Mucosa of stomach (tissue), 1 donor: ENCODE data around the gene GIT2.
"Not testable (repeated sequence)": the region's sequence is repeated elsewhere in the genome, so short reads cannot be mapped to it uniquely, and the experiment has no call there.

Source experiments
- H3K27me3 ChIP-seq: one replicate; pipeline ENCODE4 v1.7.0; 2013; ENCODE audit warnings: mild to moderate bottlenecking, low read length; ENCODE audit not compliant: control insufficient read depth, insufficient read depth
- H3K36me3 ChIP-seq: one replicate; pipeline ENCODE4 v1.7.0; 2013; ENCODE audit warnings: low read length; ENCODE audit not compliant: control insufficient read depth, insufficient read depth
- H3K4me1 ChIP-seq: one replicate; pipeline ENCODE4 v1.7.0; 2013; ENCODE audit warnings: mild to moderate bottlenecking, low read length; ENCODE audit not compliant: control insufficient read depth, insufficient read depth
- H3K4me3 ChIP-seq: one replicate; pipeline ENCODE4 v1.7.0; 2013; ENCODE audit warnings: low read length
- H3K9ac ChIP-seq: one replicate; pipeline ENCODE4 v1.7.0; 2013; ENCODE audit warnings: mild to moderate bottlenecking, low read length, moderate library complexity
- H3K9me3 ChIP-seq: one replicate; pipeline ENCODE4 v1.7.0; 2013; ENCODE audit warnings: mild to moderate bottlenecking, low read length, moderate library complexity; ENCODE audit not compliant: control insufficient read depth
- donor health status: Pancreatic carcinoma.

The GIT2 gene

DNA sequence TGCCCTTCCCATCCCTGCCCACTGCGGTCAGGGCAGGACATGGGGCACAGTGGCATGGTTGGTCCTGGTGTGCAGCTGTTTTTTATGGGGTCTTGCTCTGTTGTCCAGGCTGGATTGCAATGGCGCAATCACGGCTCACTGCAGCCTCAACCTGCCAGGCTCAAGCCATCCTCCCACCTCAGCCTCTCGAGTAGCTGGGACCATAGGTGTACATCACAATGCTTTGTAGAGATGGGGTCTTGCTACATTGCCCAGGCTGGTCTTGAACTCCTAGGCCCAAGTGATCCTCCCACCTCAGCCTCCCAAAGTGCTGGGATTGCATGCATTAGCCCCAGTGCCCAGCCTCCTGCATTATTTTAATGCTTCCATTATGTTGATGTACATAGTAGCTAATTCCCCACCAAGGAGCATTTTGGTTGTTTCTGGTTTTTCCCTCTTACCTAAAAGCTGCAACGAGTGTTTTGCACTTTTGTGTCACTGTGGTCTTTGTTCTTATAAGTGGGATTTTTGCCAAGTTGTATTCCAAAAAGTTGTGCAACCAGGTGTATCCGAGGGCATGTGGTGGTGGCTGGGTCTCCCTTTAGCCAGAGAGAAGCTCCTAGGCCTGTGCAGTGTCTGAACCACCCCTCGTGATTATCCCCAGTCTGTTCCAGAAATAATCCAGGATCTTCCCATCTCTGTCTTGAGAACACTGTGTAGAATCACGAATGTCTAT is 85.8 kb downstream of the GIT2 start:
- H3K27me3 ChIP-seq, result no peaks in the 10 kb centered on the region
- H3K9me3 ChIP-seq, result no peaks in the 10 kb centered on the region
- H3K4me1 ChIP-seq, result no peaks in the 10 kb centered on the region
- peaks cover 24% of the 10 kb centered on the region for H3K36me3 ChIP-seq
- H3K4me3 ChIP-seq, result no peak overlapping the region
- no peak overlapping the region for H3K9ac ChIP-seq

DNA sequence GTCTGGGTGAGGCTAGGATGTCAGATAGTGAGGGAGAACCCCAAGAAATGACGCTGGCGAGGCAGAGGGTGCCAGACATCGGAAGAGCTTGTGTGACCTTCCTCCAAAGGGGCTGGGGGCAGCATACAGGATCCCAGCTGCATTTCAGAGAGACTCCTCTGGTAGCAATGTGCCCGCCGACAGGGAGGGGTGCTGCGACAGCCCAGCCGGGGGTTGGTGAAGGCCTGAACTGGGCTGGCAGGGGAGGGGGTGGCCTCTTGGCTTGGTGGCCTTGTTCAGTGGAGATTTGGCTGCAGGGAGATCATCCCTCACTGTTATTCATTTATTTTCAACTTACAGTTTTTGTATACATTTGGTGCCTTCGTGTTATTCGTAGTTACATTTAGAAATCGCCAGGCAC is 90.9 kb downstream of the GIT2 start:
- H3K9me3 ChIP-seq, result no peaks in the 10 kb centered on the region
- no peaks in the 10 kb centered on the region for H3K27me3 ChIP-seq
- peaks cover 8% of the 10 kb centered on the region for H3K4me1 ChIP-seq
- H3K9ac ChIP-seq, result no peak overlapping the region
- peaks cover 13% of the 10 kb centered on the region for H3K36me3 ChIP-seq
- no peak overlapping the region for H3K4me3 ChIP-seq

DNA sequence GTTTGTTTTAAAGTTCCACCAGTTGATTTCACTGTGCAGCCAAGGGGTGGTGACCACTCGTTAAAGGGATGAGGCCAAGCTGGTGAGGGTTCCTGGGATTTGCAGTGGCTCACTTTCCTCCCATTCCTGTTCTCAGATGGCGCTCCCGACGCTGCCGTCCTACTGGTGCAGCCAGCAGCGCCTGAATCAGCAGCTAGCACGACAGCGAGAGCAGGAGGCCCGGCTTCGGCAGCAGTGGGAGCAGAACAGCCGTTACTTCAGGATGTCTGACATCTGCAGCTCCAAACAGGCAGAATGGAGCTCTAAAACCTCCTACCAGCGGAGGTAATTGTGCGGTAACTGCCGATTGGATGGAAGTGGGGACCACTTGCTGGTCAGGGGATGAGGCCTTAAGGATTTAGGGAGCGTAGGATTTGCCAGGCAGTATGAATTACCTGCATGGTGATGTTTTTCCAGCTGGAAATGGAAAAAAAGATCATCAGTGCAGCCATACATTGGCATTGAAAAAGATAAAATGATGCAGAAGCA is 93.2 kb downstream of the GIT2 start:
- Histone ChIP-seq H3K4me3 (no peak overlapping the region), H3K36me3 (peaks cover 7% of the 10 kb centered on the region), H3K4me1 (peaks cover 13% of the 10 kb centered on the region), H3K9ac (no peak overlapping the region), H3K9me3 (no peaks in the 10 kb centered on the region), H3K27me3 (no peaks in the 10 kb centered on the region)

DNA sequence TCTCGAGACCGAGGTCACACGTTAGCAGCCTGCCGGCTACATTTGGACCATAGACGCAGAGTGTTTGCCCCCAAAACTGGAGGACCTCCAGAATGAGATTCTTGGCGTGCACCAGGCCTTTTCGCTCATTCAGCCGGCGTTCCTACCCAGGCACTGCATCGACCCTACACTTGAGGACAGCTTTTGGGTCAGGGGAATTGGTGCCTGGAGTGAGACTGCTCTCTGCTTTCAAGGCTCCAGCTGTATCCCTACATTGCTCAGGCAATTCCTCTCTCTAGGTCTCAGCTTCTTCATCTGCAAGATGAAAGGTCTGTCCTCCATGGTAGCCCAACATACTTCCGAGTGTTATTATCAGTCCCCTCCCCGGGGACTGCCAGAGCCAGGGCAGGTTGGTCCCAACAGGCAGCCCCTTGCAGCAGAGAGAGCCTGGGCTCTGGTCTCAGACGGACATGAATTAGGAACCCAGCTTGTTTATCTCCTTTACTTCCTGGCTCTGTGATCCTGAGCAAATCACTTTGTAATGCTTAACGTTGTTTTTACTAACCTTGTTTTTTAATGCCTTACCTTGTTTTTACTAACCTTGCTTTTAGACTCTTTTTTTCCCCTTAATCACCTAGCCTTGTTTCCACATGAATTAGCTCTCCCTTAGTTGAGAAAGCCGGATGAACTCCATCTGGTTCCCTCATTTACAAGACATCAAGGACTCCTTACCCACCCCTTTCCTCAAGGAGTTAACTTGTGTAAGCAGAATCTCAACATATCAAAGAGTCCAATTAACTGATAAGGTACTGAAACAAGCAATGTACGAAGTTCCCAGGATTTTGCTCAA is 95.2 kb downstream of the GIT2 start:
- Histone ChIP-seq H3K4me3 (peak overlapping the region; percentile 95), H3K9me3 (no peaks in the 10 kb centered on the region), H3K9ac (peak overlapping the region; percentile 78), H3K4me1 (peaks cover 13% of the 10 kb centered on the region), H3K36me3 (no peaks in the 10 kb centered on the region), H3K27me3 (no peaks in the 10 kb centered on the region)

DNA sequence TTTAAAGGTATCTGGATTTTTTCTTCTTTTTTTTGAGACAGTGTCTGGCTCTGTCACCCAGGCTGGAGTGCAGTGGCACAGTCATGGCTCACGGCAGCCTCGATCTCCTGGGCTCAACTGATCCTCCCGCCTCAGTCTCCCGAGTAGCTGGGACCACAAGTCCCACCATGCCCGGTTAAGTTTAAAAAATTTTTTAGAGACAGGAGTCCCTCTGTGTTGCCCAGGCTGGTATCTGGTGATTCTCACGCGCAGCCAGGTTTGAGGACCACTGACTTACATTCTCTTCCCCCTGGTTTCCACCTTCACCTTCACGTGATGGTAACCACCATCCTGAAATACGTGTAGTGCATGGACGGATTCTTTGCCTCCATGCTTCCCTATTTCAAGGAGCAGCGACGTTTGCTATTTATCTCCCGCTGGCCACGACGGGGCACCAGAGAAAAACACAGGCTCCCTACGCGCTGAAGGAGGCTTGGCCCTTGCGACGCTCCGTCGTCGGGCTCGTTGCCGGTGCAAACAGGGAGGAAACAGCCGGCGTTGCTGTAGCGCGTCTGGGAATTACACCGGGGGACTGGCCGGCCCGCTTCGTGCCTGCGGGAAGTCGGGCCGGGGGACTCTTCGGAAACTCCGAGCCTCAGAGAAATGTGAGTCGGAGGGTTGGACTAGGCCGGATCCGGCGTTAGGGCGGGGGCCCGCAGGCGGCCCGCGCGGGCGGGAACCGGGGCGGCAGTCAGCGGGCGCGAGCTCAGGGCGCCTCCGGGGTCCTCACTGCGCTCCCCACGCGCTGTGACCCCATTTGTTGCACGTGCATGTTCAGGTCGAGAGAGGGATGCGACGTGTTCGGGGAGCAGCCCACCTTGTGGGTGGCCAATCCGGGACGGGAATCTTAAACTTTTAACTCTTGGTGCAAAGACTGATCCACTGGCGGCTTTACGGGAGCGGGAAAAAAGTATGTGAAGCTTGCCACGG is 96.1 kb downstream of the GIT2 start, which contains the start of gene TCHP:
TCHP (plus strand) TSS at position 492 of the 969 bp plus-strand sequence. CDS start 2,753 bp downstream, outside the sequence.
- peaks cover 13% of the 10 kb centered on the region for H3K4me1 ChIP-seq
- no peaks in the 10 kb centered on the region for H3K27me3 ChIP-seq
- H3K36me3 ChIP-seq, result no peaks in the 10 kb centered on the region
- H3K4me3 ChIP-seq, result peak within 1 kb of the TSS; percentile 95
- H3K9me3 ChIP-seq, result no peaks in the 10 kb centered on the region
- H3K9ac ChIP-seq, result peak within 1 kb of the TSS; percentile 78

DNA sequence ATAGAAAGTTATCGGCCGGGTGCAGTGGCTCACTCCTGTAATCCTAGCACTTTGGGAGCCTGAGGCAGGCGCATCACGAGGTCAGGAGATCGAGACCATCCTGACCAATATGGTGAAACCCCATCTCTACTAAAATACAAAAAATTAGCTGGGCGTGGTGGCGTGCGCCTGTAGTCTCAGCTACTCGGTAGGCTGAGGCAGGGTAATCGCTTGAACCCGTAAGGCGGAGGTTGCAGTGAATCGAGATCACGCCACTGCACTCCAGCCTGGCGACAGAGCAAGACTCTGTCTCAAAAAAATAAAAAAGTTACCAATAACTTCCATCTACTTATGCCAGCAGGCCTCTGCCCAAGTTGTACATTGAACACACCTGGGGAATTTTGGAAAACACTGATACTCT is 96.8 kb downstream of the GIT2 start:
- H3K9ac ChIP-seq, result peak overlapping the region; percentile 78
- peak overlapping the region; percentile 95 for H3K4me3 ChIP-seq
- peaks cover 13% of the 10 kb centered on the region for H3K4me1 ChIP-seq
- not testable (repeated sequence) for H3K27me3 ChIP-seq, H3K36me3 ChIP-seq, H3K9me3 ChIP-seq

DNA sequence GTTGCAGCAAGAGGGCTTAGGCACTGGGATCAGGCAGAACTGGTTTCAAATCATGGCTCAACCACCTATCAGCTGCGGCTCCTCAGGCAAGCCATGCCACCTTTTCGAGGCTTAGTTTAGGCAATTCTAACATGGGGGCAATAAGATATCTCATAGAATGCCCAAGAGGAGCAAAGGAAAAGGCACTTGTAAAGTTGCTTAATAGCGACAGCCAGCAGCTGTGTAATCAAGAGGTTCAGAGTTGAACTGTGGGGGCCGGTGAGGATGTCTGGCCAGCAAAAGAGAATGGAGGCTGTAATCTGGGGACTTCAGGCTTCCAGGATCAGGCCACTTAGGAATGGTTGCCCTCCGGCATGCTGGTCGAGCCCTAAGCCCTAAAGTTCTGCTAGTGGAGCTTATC is 99.1 kb downstream of the GIT2 start:
- Histone ChIP-seq H3K4me3 (no peak overlapping the region), H3K36me3 (no peaks in the 10 kb centered on the region), H3K27me3 (peaks cover 5% of the 10 kb centered on the region), H3K9ac (no peak overlapping the region), H3K4me1 (peaks cover 13% of the 10 kb centered on the region), H3K9me3 (no peaks in the 10 kb centered on the region)

DNA sequence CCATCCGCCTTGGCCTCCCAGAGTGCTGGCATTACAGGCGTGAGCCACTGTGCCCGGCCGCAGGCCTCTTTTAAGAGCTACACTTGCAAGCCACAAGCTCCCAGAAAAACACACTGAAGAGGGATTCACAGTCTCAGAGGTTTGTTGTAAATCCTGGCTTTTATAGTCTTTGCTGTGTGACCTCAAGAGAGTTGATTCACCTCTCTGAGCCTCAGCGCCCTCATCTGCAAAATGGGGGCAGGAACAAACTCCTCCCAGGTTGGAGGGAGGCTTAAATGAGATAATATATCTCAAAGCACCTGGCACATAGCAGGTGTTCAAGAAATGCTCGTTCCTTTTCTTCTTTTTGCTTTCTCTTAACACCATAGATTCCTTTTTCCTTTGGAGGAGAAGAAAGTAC is 100.0 kb downstream of the GIT2 start:
- no peak overlapping the region for H3K4me3 ChIP-seq
- no peaks in the 10 kb centered on the region for H3K9me3 ChIP-seq
- H3K4me1 ChIP-seq, result peaks cover 6% of the 10 kb centered on the region
- no peaks in the 10 kb centered on the region for H3K36me3 ChIP-seq
- H3K9ac ChIP-seq, result no peak overlapping the region
- peaks cover 5% of the 10 kb centered on the region for H3K27me3 ChIP-seq

DNA sequence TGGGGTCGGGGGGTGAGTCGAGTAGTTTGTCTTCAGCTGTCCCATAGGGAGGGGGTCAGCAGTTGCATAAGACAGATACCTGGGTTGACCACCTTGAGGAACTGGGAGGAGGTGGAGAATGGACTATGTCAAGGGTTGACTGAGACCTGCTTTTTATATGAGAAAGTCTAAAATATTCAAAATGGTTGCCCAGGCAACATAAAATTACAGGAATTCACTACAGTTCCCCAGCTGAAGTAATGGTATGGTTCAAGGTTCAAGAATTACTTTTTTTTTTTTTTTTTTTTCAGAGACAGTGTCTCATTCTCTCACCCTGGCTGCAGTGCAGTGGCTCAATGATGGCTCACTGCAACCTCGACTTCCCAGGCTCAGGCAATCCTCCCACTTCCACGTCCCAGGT is 101.2 kb downstream of the GIT2 start:
- Histone ChIP-seq H3K36me3 (no peaks in the 10 kb centered on the region), H3K9me3 (no peaks in the 10 kb centered on the region), H3K27me3 (peaks cover 5% of the 10 kb centered on the region), H3K4me3 (no peak overlapping the region), H3K4me1 (peaks cover 5% of the 10 kb centered on the region), H3K9ac (no peak overlapping the region)

DNA sequence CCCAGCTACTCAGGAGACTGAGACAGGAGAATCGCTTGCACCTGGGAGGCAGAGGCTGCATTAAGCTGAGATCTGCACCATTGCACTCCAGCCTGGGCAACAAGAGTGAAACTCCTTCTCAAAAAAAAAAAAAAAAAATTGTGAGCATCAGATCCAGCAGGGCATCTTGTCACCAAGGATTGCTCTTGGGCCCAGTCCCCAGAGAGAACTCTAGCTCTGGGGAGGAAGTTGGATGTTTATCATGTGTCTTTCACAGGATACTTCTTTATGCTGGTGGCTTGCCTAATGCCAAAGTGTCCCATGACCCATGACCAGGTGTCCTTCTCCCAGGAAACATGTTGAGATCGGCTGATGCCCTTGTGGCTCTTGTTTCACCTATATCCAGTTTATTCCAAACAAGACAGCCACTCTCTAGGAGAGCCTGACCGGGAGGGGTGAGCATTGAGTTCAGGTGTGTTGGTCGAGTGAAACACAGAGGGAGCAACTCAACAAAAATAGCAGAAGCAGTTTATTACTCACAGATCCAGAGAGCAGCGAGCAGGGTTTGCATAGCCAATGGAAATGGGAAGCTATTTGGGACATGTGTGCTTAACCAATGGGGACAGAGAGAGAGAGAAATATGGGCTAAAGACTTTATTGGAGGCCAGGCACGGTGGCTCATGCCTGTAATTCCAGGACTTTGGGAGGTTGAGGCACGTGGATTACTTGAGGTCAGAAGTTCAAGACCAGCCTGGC is 102.7 kb downstream of the GIT2 start:
- H3K4me3 ChIP-seq, result no peak overlapping the region
- no peaks in the 10 kb centered on the region for H3K4me1 ChIP-seq
- H3K9me3 ChIP-seq, result no peaks in the 10 kb centered on the region
- no peaks in the 10 kb centered on the region for H3K36me3 ChIP-seq
- no peak overlapping the region for H3K9ac ChIP-seq
- H3K27me3 ChIP-seq, result peaks cover 5% of the 10 kb centered on the region

DNA sequence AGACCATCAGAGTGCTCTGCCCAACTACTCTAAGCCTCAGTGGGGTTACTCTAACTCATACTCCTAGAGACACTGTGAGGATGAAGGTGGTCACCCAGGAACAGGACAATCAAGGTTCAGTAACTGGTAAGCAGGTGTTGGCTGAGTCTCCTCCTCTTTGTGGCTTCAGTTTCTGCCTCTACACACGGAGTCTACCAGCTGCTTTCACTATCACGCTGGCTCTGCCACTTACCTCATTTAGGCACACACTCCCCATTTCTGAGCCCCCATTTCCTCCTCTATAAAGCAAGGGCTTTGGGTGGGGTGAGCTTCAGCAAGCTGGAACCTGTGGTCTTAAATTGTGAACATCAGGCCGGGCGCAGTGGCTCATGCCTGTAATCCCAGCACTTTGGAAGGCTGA is 103.4 kb downstream of the GIT2 start:
- H3K9me3 ChIP-seq, result no peaks in the 10 kb centered on the region
- no peak overlapping the region for H3K9ac ChIP-seq
- H3K4me1 ChIP-seq, result no peaks in the 10 kb centered on the region
- H3K4me3 ChIP-seq, result no peak overlapping the region
- no peaks in the 10 kb centered on the region for H3K36me3 ChIP-seq
- peaks cover 5% of the 10 kb centered on the region for H3K27me3 ChIP-seq
